GM19324 (cell line): ENCODE data around the gene LNX1.

Experiments used
- ATAC-seq: cut with Tn5 transposase; IDR thresholded peaks from one replicate; pipeline ENCODE4 v1.9.1; 2021; ENCODE audit warnings: mild to moderate bottlenecking, moderate library complexity; ENCODE audit not compliant: unreplicated experiment, low FRiP score

Gene LNX1

GRCh38 chr4:53541577-53542206, 49.6 kb downstream of the LNX1 start:
- ATAC-seq: no peak

- no peak for ATAC-seq
Observed at GRCh38 chr4:53538756-53539155, 52.5 kb downstream of the LNX1 start.

GRCh38 chr4:53537606-53538005, 53.7 kb downstream of the LNX1 start:
- no peak for ATAC-seq

GRCh38 chr4:53536328-53536727, 55.0 kb downstream of the LNX1 start:
- ATAC-seq: no peak

- ATAC-seq: no peak
Observed at GRCh38 chr4:53535567-53535966, 55.7 kb downstream of the LNX1 start.

GRCh38 chr4:53534684-53535083, 56.6 kb downstream of the LNX1 start:
- ATAC-seq: no peak

- ATAC-seq: no peak
Observed at GRCh38 chr4:53532521-53532920, 58.8 kb downstream of the LNX1 start.

GRCh38 chr4:53531585-53532224, 59.6 kb downstream of the LNX1 start:
- ATAC-seq: no peak

- ATAC-seq: no peak
Observed at GRCh38 chr4:53529025-53529424, 62.3 kb downstream of the LNX1 start.

GRCh38 chr4:53527930-53528329, 63.4 kb downstream of the LNX1 start:
- ATAC-seq: no peak

GRCh38 chr4:53527326-53527725, 64.0 kb downstream of the LNX1 start:
- ATAC-seq: no peak

- ATAC-seq: no peak
Observed at GRCh38 chr4:53522334-53522733, 69.0 kb downstream of the LNX1 start.

- ATAC-seq: no peak
Observed at GRCh38 chr4:53520116-53520515, 71.2 kb downstream of the LNX1 start.

- ATAC-seq: no peak
Observed at GRCh38 chr4:53518807-53519206, 72.5 kb downstream of the LNX1 start.

GRCh38 chr4:53515076-53515475, 76.2 kb downstream of the LNX1 start:
- no peak for ATAC-seq

GRCh38 chr4:53514509-53514908, 76.8 kb downstream of the LNX1 start:
- ATAC-seq: no peak

GRCh38 chr4:53512608-53513007, 78.7 kb downstream of the LNX1 start:
- no peak for ATAC-seq

GRCh38 chr4:53511014-53511413, 80.3 kb downstream of the LNX1 start:
- no peak for ATAC-seq

- ATAC-seq: no peak
Observed at GRCh38 chr4:53510321-53510720, 81.0 kb downstream of the LNX1 start.

GRCh38 chr4:53508446-53508845, 82.8 kb downstream of the LNX1 start:
- ATAC-seq: no peak

- ATAC-seq: no peak
Observed at GRCh38 chr4:53507671-53508286, 83.5 kb downstream of the LNX1 start.

GRCh38 chr4:53507058-53507457, 84.2 kb downstream of the LNX1 start:
- no peak for ATAC-seq
